ENCODE measurements around the gene FOLR2.

GRCh38 chr11:72239313-72239848 is 22.8 kb downstream of the FOLR2 start:
- no peak for TF ChIP-seq CTCF (IDR thresholded peaks at IDR 0.05; ENCODE audit: low read depth, low read length)
- no peak for TF ChIP-seq EZH2phosphoT487 (IDR thresholded peaks at IDR 0.05; ENCODE audit: low read depth)
